K562 (cell line): Measurements from ENCODE around the gene BOD1L1. TPM values are rescaled to one million over a fixed set of nuclear protein-coding genes. Genes with fewer than 3 reads are reported as not detected.

Experiments used
- ETV5 ChIP-seq: sonication (generic); formaldehyde crosslinking; IDR thresholded peaks from 2 replicates; pipeline ENCODE4 v1.4.0; 2020; ENCODE audit warnings: low read depth, mild to moderate bottlenecking, missing genetic modification reagents
- KAT8 ChIP-seq: fragments of 450-650 bp; IDR thresholded peaks from 2 replicates; pipeline ENCODE4 v1.6.1; 2016; ENCODE audit warnings: low read depth, mild to moderate bottlenecking
- MBD2 ChIP-seq: sonication (generic); IDR thresholded peaks from 2 replicates; pipeline ENCODE4 v1.6.1; 2016; ENCODE audit warnings: low read depth, borderline replicate concordance
- NCOA4 ChIP-seq: fragments of 450-650 bp; IDR thresholded peaks from 2 replicates; pipeline ENCODE4 v1.6.1; 2018; ENCODE audit warnings: mild to moderate bottlenecking; ENCODE audit not compliant: partially characterized antibody
- TCF7L2 ChIP-seq: fragments of 150-350 bp; IDR thresholded peaks from 2 replicates; pipeline ENCODE4 v1.6.1; 2016; ENCODE audit warnings: low read depth, mild to moderate bottlenecking, low read length, moderate library complexity
- TOE1 ChIP-seq, 2 experiments: fragments of 450-650 bp in 1 of 2; sonication (generic) in 1 of 2; formaldehyde crosslinking in 1 of 2; IDR thresholded peaks; 2 replicates each; pipeline versions ENCODE4 v1.7.1 to v1.8.0; 2016 to 2022; ENCODE audit warnings: borderline replicate concordance in 2 of 2, mild to moderate bottlenecking in 2 of 2, antibody characterized with exemption in 1 of 2, inconsistent platforms in 1 of 2, low read depth in 1 of 2, missing genetic modification reagents in 1 of 2, moderate library complexity in 1 of 2
- XRCC5 ChIP-seq: fragments of 200-400 bp; formaldehyde crosslinking; IDR thresholded peaks from 2 replicates; pipeline ENCODE4 v1.6.1; 2017; ENCODE audit warnings: low read depth, mild to moderate bottlenecking, low read length
- ZHX1 ChIP-seq: fragments of 150-350 bp; conservative IDR thresholded peaks from 2 replicates; pipeline ENCODE4 v1.6.1; 2014; ENCODE audit warnings: low read length
- ZNF347 ChIP-seq: fragments of 450-650 bp; formaldehyde crosslinking; IDR thresholded peaks from 2 replicates; pipeline ENCODE4 v1.4.0; 2020; ENCODE audit warnings: low read depth, mild to moderate bottlenecking, moderate library complexity
- ZNF699 ChIP-seq: fragments of 250-450 bp; sonication (Bioruptor Pico); IDR thresholded peaks from 2 replicates; pipeline ENCODE4 v1.8.0; 2021; ENCODE audit warnings: mild to moderate bottlenecking, moderate library complexity; ENCODE audit not compliant: insufficient replicate concordance
- polyA plus RNA-seq, 8 experiments: library from polyadenylated mRNA; depleted of rRNA in 4 of 8; stranded (reverse) in 5 of 8; unstranded in 3 of 8; fragments of >200 nt; fragmentation: Nextera tagmentation in 2 of 8; fragmentation: Illumina TruSeq in 1 of 8; extraction: Ambion mirVana in 2 of 8; extraction: Trizol in 1 of 8; gene quantifications; 2 replicates each; pipeline versions ENCODE4 v1.2.1 to v1.2.3, GENCODE V29; 2011 to 2014; ENCODE audit warnings: inconsistent platforms in 1 of 8, missing spikeins in 1 of 8
- total RNA-seq, 7 experiments: library from RNA; depleted of rRNA in 6 of 7; stranded (reverse); fragments of >200 nt in 6 of 7; fragmentation: Illumina TruSeq in 2 of 7; extraction: Trizol in 2 of 7; gene quantifications; 2 replicates each; pipeline versions ENCODE4 v1.2.1 to v1.2.3, GENCODE V29; 2011 to 2021; ENCODE audit warnings: low replicate concordance in 1 of 7
- TF ChIP-seq, protein P1 (sequence below), 2 experiments: fragments of 250-450 bp in 1 of 2; fragments of 450-650 bp in 1 of 2; sonication (Bioruptor Pico) in 1 of 2; IDR thresholded peaks; 2 replicates each; pipeline versions ENCODE4 v1.6.1 to v1.8.0; 2016 to 2021; ENCODE audit warnings: mild to moderate bottlenecking in 2 of 2, moderate library complexity in 2 of 2, missing compliant biosample characterization in 1 of 2, missing genetic modification characterization in 1 of 2
- TF ChIP-seq, protein P2 (sequence below): fragments of 250-450 bp; sonication (Bioruptor Pico); IDR thresholded peaks from 2 replicates; pipeline ENCODE4 v1.5.0; 2021; ENCODE audit warnings: mild to moderate bottlenecking, moderate library complexity
- TF ChIP-seq, protein P3 (sequence below): sonication (generic); formaldehyde crosslinking; IDR thresholded peaks from 2 replicates; pipeline ENCODE4 v1.8.0; 2023; ENCODE audit warnings: missing genetic modification reagents, mild to moderate bottlenecking, borderline replicate concordance

The BOD1L1 gene
- total and polyA plus RNA-seq, 9 of the 15 experiments (the other 6 are each of a cell fraction or from before 2014, with no cell fraction given), result 4.8 to 23.2 (median 17.7) TPM

DNA sequence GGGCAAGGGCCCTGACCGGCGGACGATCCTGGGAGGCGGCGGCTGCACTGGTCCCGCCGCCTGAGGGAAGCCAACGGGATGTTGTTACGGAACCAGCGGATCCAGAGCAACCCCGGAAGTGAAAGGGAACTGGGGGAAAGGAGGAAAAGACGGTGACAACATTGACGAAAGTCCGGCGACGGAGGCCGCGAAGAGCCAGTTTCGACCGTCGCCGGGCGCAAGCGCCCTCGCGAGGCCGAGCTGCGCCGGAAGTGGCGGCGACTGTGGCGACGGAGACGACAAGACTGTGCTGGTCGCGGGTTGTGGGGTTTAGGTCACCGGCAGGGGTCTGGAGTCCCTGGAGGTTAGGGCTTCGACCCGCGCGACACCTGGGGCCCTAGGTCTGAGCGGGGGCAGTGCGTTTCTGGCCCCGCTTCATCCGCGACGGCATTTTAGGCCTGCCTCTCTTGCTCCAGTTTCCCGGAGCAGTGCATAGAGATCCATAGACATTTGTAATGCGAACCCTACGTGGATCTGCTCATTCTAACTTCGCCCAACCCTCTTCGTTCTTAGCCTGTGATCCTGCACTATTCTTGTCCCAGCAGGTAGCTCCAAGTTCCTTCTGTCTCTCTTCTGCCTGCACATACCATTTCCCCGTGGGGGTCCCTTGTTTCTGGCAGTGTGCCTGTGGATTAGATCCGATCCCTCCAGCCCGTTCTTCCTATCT is at the start of gene BOD1L1 (continued):
- TF ChIP-seq NCOA4 (no peak), ZNF347 (CRISPR knock-in tag) (no peak), TCF7L2 (no peak), MBD2 (peak; percentile 71), ETV5 (peak; percentile 99), TOE1 (IDR thresholded peaks at IDR 0.05; ENCODE audit: borderline replicate concordance) (peak; percentile 78; the same call in 1 of the 2 replicates), TOE1 (CRISPR knock-in tag; IDR thresholded peaks at IDR 0.05; ENCODE audit: borderline replicate concordance, low read depth) (no peak), ZHX1 (0 out of 2 replicates have a peak, but pooled peaks have one; percentile 60), KAT8 (0 out of 2 replicates have a peak, but pooled peaks have one; percentile 16), ZNF699 (no peak), XRCC5 (peak; percentile 60; the same call in 1 of the 2 replicates)
- TF ChIP-seq, protein P1, sequence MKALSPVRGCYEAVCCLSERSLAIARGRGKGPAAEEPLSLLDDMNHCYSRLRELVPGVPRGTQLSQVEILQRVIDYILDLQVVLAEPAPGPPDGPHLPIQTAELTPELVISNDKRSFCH (CRISPR knock-in tag; IDR thresholded peaks at IDR 0.05), result no peak
- TF ChIP-seq, protein P1 (tag; IDR thresholded peaks at IDR 0.05), result peak; percentile 30; the same call in 1 of the 2 replicates
- TF ChIP-seq, protein P2, sequence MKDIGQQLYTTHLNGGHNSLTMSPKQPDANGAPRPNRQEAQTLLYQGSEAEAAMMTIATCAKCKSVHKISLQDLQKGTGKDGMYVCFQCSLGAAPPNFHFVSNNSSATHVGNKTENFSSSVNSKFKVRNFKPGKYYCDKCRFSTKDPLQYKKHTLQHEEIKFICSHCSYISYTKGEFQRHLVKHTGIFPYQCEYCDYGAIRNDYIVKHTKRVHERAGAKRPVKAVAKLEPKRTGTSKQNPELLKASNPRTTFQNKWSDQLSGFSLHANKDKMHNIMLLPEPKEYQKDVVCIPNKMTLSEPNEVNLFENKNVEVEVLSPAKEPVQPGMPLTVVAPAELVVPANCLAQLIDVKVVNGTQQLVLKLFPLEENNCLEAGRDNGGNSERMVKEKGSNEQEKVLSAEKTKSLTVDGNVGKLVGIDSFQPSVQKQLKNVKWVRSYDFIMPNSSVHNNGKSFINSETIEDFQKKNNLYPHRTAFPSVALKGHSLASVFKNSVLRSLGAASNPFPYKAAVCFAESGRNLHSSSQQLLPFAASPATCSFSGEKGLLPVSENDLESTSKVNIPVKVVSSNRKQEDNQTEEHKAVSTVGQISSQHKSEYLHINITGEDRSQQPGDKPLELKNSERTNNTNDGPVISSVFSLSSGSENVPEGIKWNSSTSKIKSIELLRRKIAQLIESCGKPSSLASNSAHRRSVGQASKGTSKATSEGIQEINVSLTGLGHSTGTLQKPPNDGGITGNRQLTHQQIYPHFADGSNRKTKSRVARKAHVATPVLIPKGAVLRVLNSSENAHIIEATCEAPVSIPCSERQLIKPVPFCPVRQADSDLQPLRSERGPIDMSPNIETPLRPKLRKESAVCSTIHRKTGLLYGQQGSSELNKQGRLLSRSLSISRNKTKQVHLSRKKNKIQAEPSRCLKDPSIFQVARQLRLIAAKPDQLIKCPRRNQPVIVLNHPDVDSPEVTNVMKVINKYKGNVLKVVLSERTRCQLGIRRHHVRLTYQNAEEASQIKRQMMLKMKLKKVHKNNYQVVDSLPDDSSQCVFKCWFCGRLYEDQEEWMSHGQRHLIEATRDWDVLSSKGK (CRISPR knock-in tag), result no peak
- TF ChIP-seq, protein P3, sequence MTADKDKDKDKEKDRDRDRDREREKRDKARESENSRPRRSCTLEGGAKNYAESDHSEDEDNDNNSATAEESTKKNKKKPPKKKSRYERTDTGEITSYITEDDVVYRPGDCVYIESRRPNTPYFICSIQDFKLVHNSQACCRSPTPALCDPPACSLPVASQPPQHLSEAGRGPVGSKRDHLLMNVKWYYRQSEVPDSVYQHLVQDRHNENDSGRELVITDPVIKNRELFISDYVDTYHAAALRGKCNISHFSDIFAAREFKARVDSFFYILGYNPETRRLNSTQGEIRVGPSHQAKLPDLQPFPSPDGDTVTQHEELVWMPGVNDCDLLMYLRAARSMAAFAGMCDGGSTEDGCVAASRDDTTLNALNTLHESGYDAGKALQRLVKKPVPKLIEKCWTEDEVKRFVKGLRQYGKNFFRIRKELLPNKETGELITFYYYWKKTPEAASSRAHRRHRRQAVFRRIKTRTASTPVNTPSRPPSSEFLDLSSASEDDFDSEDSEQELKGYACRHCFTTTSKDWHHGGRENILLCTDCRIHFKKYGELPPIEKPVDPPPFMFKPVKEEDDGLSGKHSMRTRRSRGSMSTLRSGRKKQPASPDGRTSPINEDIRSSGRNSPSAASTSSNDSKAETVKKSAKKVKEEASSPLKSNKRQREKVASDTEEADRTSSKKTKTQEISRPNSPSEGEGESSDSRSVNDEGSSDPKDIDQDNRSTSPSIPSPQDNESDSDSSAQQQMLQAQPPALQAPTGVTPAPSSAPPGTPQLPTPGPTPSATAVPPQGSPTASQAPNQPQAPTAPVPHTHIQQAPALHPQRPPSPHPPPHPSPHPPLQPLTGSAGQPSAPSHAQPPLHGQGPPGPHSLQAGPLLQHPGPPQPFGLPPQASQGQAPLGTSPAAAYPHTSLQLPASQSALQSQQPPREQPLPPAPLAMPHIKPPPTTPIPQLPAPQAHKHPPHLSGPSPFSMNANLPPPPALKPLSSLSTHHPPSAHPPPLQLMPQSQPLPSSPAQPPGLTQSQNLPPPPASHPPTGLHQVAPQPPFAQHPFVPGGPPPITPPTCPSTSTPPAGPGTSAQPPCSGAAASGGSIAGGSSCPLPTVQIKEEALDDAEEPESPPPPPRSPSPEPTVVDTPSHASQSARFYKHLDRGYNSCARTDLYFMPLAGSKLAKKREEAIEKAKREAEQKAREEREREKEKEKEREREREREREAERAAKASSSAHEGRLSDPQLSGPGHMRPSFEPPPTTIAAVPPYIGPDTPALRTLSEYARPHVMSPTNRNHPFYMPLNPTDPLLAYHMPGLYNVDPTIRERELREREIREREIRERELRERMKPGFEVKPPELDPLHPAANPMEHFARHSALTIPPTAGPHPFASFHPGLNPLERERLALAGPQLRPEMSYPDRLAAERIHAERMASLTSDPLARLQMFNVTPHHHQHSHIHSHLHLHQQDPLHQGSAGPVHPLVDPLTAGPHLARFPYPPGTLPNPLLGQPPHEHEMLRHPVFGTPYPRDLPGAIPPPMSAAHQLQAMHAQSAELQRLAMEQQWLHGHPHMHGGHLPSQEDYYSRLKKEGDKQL (CRISPR knock-in tag), result no peak
